Testis (tissue), 2 donors: Measurements from ENCODE around the gene CAMKK2.

ENCODE experiments used
- POLR2A ChIP-seq: fragments of 450-650 bp; IDR thresholded peaks from one replicate; pipeline ENCODE4 v1.6.1; 2017; ENCODE audit warnings: antibody characterized with exemption, mild to moderate bottlenecking, moderate library complexity
- TF ChIP-seq, protein P1 (sequence below), 3 experiments: fragments of 450-650 bp in 2 of 3; fragments of 200-600 bp in 1 of 3; sonication (generic) in 1 of 3; IDR thresholded peaks; one replicate each; pipeline ENCODE4 v1.5.1; 2016 to 2019; ENCODE audit warnings: antibody characterized with exemption in 3 of 3, mild to moderate bottlenecking in 2 of 3, moderate library complexity in 1 of 3

DNA sequence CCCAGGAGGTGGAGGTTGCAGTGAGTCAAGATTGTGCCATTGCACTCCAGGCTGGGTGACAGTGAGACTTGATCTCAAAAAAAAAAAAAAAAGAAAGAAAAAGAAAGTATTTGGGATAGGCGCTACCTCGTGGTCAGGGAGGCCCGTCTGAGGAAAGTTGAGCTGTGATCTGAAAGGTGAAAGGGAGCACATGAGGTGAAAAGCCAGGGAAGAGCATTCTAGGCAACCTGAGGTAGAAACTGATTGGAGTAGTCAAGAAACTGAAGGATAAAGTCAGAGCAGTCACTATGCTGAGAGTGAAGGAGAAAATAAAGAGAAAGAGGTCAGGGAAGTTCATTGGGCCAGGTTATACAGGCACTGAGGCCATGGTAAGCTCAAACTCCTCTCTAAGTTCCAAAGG, 48.0 kb upstream of the CAMKK2 start:
- TF ChIP-seq POLR2A: no peak
- TF ChIP-seq, protein P1, sequence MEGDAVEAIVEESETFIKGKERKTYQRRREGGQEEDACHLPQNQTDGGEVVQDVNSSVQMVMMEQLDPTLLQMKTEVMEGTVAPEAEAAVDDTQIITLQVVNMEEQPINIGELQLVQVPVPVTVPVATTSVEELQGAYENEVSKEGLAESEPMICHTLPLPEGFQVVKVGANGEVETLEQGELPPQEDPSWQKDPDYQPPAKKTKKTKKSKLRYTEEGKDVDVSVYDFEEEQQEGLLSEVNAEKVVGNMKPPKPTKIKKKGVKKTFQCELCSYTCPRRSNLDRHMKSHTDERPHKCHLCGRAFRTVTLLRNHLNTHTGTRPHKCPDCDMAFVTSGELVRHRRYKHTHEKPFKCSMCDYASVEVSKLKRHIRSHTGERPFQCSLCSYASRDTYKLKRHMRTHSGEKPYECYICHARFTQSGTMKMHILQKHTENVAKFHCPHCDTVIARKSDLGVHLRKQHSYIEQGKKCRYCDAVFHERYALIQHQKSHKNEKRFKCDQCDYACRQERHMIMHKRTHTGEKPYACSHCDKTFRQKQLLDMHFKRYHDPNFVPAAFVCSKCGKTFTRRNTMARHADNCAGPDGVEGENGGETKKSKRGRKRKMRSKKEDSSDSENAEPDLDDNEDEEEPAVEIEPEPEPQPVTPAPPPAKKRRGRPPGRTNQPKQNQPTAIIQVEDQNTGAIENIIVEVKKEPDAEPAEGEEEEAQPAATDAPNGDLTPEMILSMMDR (IDR thresholded peaks at IDR 0.05): no peak
